ENCODE measurements around the gene ARL15. TPM values are rescaled to one million over a fixed set of nuclear protein-coding genes. Genes with fewer than 3 reads are reported as not detected.

ARL15 gene
- total and polyA plus RNA-seq, 2 donors (not counting 1 experiment from before 2014, with no cell fraction given), result 5.8 to 20.5 TPM

DNA sequence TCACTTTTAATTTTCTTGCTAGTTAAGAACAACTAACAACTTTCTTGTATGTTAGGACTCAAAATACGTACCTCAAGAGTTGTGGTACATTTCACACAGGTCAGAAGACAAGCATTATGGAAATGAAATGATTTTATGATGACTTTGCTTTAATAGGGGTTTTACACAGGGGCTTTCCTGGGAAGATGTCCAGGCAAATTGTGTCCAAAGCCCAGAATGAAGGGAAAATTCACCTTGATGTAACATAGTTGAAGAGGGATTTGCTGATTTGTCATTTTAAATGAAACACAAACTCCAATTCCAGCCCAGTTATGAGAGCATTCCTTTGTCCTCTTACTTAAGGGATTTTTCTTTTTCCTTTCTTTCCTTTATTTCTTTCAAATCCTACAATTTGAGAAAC lies 89.2 kb downstream of the ARL15 start:
- no peaks in the 10 kb centered on the region for H3K9me3 ChIP-seq (ENCODE audit: control extremely low read depth in 1 of 3, control insufficient read depth in 2 of 3, insufficient read depth in 1 of 3, low read length in 2 of 3)
- H3K4me3 Mint-ChIP-seq, result no peak overlapping the region
- ATAC-seq (ENCODE audit: low read depth) (no peak), DNase-seq (no peak)
- WGBS (ENCODE audit: insufficient coverage), result no CpG with 5 or more reads among the region's 1 CpG
- peaks cover 30% of the 10 kb centered on the region for H4K20me1 ChIP-seq (ENCODE audit: control insufficient read depth, insufficient read depth, low read length, poor library complexity, severe bottlenecking)
- no peaks in the 10 kb centered on the region for H3K9me3 Mint-ChIP-seq (ENCODE audit: insufficient read depth)
- H3K36me3 ChIP-seq (replicated peaks in 1 of 2; ENCODE audit: control extremely low read depth in 1 of 2, control insufficient read depth in 1 of 2, extremely low read depth in 1 of 2, insufficient read depth in 2 of 2, low read length in 1 of 2), result no peaks in the 10 kb centered on the region
- H3K4me1 Mint-ChIP-seq, result peaks cover 4% of the 10 kb centered on the region
- H3K79me2 ChIP-seq (ENCODE audit: control insufficient read depth, insufficient read depth, low read length), result peaks cover 29% of the 10 kb centered on the region
- POLR2A ChIA-PET, result no interaction called here
- no peak overlapping the region for H3K4me2 ChIP-seq (replicated peaks; ENCODE audit: low read depth, low read length, poor library complexity, severe bottlenecking)
- H3K27ac Mint-ChIP-seq, result no peak overlapping the region
- intact Hi-C loops (cut with micrococcal nuclease), result no loop called here
- no peaks in the 10 kb centered on the region for H3K4me1 ChIP-seq (ENCODE audit: control insufficient read depth in 2 of 2, insufficient read depth in 2 of 2, low read length in 2 of 2)
- TF ChIP-seq EZH2 (IDR thresholded peaks at IDR 0.05; ENCODE audit: borderline replicate concordance, insufficient read depth, low read depth, low read length, poor library complexity, severe bottlenecking), result no peak
- TF ChIP-seq, protein P1, sequence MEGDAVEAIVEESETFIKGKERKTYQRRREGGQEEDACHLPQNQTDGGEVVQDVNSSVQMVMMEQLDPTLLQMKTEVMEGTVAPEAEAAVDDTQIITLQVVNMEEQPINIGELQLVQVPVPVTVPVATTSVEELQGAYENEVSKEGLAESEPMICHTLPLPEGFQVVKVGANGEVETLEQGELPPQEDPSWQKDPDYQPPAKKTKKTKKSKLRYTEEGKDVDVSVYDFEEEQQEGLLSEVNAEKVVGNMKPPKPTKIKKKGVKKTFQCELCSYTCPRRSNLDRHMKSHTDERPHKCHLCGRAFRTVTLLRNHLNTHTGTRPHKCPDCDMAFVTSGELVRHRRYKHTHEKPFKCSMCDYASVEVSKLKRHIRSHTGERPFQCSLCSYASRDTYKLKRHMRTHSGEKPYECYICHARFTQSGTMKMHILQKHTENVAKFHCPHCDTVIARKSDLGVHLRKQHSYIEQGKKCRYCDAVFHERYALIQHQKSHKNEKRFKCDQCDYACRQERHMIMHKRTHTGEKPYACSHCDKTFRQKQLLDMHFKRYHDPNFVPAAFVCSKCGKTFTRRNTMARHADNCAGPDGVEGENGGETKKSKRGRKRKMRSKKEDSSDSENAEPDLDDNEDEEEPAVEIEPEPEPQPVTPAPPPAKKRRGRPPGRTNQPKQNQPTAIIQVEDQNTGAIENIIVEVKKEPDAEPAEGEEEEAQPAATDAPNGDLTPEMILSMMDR (IDR thresholded peaks at IDR 0.05), result no peak
- H3K27me3 ChIP-seq (replicated peaks in 1 of 4; ENCODE audit: control extremely low read depth in 1 of 4, control insufficient read depth in 3 of 4, insufficient read depth in 4 of 4, low read length in 3 of 4), result no peaks in the 10 kb centered on the region
- no peak overlapping the region for H2AFZ ChIP-seq (ENCODE audit: insufficient read depth, low read depth, low read length, poor library complexity, severe bottlenecking)
- H3K4me3 ChIP-seq (ENCODE audit: control extremely low read depth in 1 of 5, extremely low read depth in 1 of 5, insufficient read depth in 1 of 5, low read depth in 2 of 5, low read length in 4 of 5), result no peak overlapping the region
- CTCF ChIA-PET, result interaction anchor here (1.8 kb wide), 1 partner anchor 743 kb away, joined by 4 read pairs; no protein-coding TSS in a partner anchor
- no peaks in the 10 kb centered on the region for H3K27me3 Mint-ChIP-seq
- no peak overlapping the region for H3K9ac ChIP-seq (ENCODE audit: low read length)
- no peak overlapping the region for H3K27ac ChIP-seq (ENCODE audit: low read length in 2 of 2)

DNA sequence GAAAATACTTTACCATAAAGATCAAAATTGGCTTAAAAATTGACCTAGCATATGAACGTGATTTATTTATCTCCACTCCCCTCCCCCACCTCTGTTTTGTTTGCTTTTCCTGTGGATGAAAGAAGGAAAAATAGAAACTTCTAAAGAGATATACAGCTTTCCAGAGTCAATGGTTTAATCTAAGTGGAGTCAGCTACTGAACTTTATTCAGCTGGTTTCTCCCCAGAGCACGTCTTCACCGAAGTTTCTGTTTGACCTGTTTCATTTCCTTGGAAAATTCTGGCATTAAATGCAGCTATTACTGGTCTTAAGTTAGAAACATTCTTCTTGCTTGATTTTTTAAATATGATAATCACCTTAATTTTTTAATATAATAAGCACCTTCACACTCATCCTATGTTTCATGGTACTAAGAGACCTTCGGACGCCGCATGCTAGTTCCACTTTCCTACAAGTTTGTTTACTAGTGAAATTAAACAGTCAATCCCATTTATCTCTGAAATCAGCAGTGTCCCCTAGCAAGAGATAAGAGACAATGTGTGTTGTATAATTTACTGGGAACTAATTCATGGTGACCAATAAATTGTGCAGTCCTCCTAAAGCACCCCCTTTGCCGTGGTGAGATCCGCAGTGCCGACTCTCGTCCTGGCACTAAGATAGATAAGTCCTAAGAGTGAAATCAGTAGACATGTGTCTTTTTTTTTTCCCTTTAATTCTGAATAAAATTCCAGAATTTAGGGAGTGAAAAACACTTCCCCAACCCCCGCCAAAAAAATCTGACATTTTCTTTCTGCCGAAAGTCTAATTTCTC lies 89.9 kb downstream of the ARL15 start:
- Histone ChIP-seq H3K27me3 (replicated peaks in 1 of 4; ENCODE audit: control extremely low read depth in 1 of 4, control insufficient read depth in 3 of 4, insufficient read depth in 4 of 4, low read length in 3 of 4) (no peaks in the 10 kb centered on the region), H3K4me1 (ENCODE audit: control insufficient read depth in 2 of 2, insufficient read depth in 2 of 2, low read length in 2 of 2) (no peaks in the 10 kb centered on the region), H3K79me2 (ENCODE audit: control insufficient read depth, insufficient read depth, low read length) (peaks cover 29% of the 10 kb centered on the region), H4K20me1 (ENCODE audit: control insufficient read depth, insufficient read depth, low read length, poor library complexity, severe bottlenecking) (peaks cover 28% of the 10 kb centered on the region), H3K36me3 (replicated peaks in 1 of 2; ENCODE audit: control extremely low read depth in 1 of 2, control insufficient read depth in 1 of 2, extremely low read depth in 1 of 2, insufficient read depth in 2 of 2, low read length in 1 of 2) (no peaks in the 10 kb centered on the region), H3K4me2 (replicated peaks; ENCODE audit: low read depth, low read length, poor library complexity, severe bottlenecking) (no peak overlapping the region), H3K9me3 (ENCODE audit: control extremely low read depth in 1 of 3, control insufficient read depth in 2 of 3, insufficient read depth in 1 of 3, low read length in 2 of 3) (no peaks in the 10 kb centered on the region), H3K9ac (ENCODE audit: low read length) (no peak overlapping the region), H3K27ac (ENCODE audit: low read length in 2 of 2) (no peak overlapping the region), H2AFZ (ENCODE audit: insufficient read depth, low read depth, low read length, poor library complexity, severe bottlenecking) (no peak overlapping the region), H3K4me3 (ENCODE audit: control extremely low read depth in 1 of 5, extremely low read depth in 1 of 5, insufficient read depth in 1 of 5, low read depth in 2 of 5, low read length in 4 of 5) (no peak overlapping the region)
- CTCF ChIA-PET, result interaction anchor here (1.1 kb wide), 1 partner anchor 8 kb away, joined by 3 read pairs; no protein-coding TSS in a partner anchor
- Mint-ChIP-seq H3K4me1 (no peaks in the 10 kb centered on the region), H3K4me3 (no peak overlapping the region), H3K9me3 (ENCODE audit: insufficient read depth) (no peaks in the 10 kb centered on the region), H3K27me3 (no peaks in the 10 kb centered on the region), H3K27ac (no peak overlapping the region)
- intact Hi-C loops (cut with micrococcal nuclease), result no loop called here
- no peak for ATAC-seq (ENCODE audit: low read depth)
- POLR2A ChIA-PET, result no interaction called here
- DNase-seq, result no peak
- no peak for TF ChIP-seq EZH2 (IDR thresholded peaks at IDR 0.05; ENCODE audit: borderline replicate concordance, insufficient read depth, low read depth, low read length, poor library complexity, severe bottlenecking)
- TF ChIP-seq, protein P1 (IDR thresholded peaks at IDR 0.05), result no peak
- 83% methylated on average over 2 of the region's 12 CpGs for WGBS (ENCODE audit: insufficient coverage)

Measured in B cell (primary cell).